BJ (cell line): ENCODE data around the gene SMARCD1. TPM values are rescaled to one million over a fixed set of nuclear protein-coding genes. Genes with fewer than 3 reads are reported as not detected.

Source experiments
- CTCF ChIA-PET: fragments of 350-600 bp; formaldehyde crosslinking; extraction: SDS; loops from one replicate; lab custom pipeline; 2021; ENCODE audit warnings: antibody characterized with exemption, inconsistent platforms; lab: Yijun Ruan, JAX
- POLR2A ChIA-PET: fragments of 300-600 bp; sonication (Branson Sonifier 250); formaldehyde crosslinking; extraction: SDS; loops from one replicate; lab custom pipeline; 2021; ENCODE audit warnings: antibody characterized with exemption; lab: Charles Lee
- DNase-seq: peaks from one replicate; pipeline ENCODE4 v3.0.0-alpha.2; 2011; ENCODE audit warnings: low read depth
- H3K27me3 ChIP-seq: 2 replicates; pipeline ENCODE4 v1.6.0; 2011; ENCODE audit warnings: low read length; ENCODE audit not compliant: control insufficient read depth, insufficient read depth
- H3K36me3 ChIP-seq: 2 replicates; pipeline ENCODE4 v1.5.1; 2011; ENCODE audit warnings: low read length; ENCODE audit not compliant: control insufficient read depth, insufficient read depth
- H3K4me3 ChIP-seq: 2 replicates; pipeline ENCODE4 v1.5.1; 2011; ENCODE audit warnings: low read depth, mild to moderate bottlenecking, control low read depth, low read length
- polyA plus RNA-seq: library from polyadenylated mRNA; depleted of rRNA; stranded (reverse); fragments of >200 nt; gene quantifications from 2 replicates; pipeline ENCODE4 v1.2.3, GENCODE V29; 2011
- TF ChIP-seq, protein P1 (sequence below): IDR thresholded peaks from 2 replicates; pipeline ENCODE4 v1.5.1; 2011; ENCODE audit warnings: low read depth, mild to moderate bottlenecking, control low read depth, inconsistent platforms, low read length, moderate library complexity; ENCODE audit not compliant: insufficient read depth

The SMARCD1 gene
- polyA plus RNA-seq, 1 experiment = 56.0 TPM

DNA sequence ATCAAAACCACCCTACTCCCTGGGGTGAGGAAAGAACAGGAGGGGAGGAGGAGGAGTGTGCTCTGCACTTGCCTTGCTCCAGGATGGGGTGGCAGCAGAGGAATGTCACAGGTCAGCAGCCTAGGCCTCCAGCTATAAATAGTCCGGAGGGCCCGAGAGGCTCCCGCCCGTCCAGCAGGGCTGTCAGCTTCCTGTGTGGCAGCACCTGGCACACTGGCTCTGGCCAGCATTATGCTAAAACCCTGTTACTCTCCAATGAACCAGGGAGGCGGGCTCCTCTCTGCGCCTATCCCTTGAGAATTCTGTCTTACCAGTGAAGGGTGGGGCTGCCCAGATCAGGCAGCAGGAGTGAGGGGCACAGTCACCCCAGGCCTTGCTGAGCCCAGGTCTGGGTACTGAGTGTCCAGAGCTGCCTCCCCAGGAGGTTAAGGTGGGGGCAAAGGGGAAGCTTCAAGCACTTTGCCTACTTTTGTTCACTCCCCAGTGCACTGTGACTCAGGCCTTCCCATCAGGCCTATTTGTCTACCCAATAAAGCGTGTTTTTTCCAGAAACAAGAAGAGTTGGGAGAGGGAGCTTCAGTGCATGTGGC, 25.7 kb downstream of the SMARCD1 start:
- no peaks in the 10 kb centered on the region for H3K27me3 ChIP-seq
- no peak for DNase-seq
- ChIA-PET CTCF (interaction anchor here (0.6 to 5.2 kb wide), 41 partner anchors 9 to 430 kb away, joined by 3 to 62 read pairs (median 5); partner anchors contain the start of genes CERS5 and GPD1), POLR2A (interaction anchor here (0.5 to 3.0 kb wide), 4 partner anchors 26 to 59 kb away, joined by 3 to 8 read pairs (median 4); partner anchors contain the start of genes CERS5 and SMARCD1)
- TF ChIP-seq, protein P1, sequence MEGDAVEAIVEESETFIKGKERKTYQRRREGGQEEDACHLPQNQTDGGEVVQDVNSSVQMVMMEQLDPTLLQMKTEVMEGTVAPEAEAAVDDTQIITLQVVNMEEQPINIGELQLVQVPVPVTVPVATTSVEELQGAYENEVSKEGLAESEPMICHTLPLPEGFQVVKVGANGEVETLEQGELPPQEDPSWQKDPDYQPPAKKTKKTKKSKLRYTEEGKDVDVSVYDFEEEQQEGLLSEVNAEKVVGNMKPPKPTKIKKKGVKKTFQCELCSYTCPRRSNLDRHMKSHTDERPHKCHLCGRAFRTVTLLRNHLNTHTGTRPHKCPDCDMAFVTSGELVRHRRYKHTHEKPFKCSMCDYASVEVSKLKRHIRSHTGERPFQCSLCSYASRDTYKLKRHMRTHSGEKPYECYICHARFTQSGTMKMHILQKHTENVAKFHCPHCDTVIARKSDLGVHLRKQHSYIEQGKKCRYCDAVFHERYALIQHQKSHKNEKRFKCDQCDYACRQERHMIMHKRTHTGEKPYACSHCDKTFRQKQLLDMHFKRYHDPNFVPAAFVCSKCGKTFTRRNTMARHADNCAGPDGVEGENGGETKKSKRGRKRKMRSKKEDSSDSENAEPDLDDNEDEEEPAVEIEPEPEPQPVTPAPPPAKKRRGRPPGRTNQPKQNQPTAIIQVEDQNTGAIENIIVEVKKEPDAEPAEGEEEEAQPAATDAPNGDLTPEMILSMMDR = no peak
- H3K4me3 ChIP-seq = no peak overlapping the region
- H3K36me3 ChIP-seq = no peaks in the 10 kb centered on the region

DNA sequence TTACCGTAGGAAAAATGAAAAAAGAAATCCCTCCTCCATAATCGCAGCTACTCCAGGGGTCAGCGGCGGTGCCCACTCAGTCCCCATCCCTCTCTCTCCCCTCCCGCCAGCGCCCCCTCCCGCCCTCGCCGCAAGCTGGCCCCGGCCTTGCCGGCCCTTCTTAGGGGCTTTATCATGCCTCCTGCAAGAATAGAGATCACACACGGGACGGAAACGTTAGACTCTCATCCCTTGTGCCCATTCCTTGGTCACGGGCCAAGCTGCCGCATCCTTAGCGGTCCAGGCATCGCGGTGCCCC, 26.2 kb downstream of the SMARCD1 start:
- peak overlapping the region; percentile 23 for H3K4me3 ChIP-seq
- ChIA-PET POLR2A (interaction anchor here (0.9 to 3.0 kb wide), 3 partner anchors 26 to 56 kb away, joined by 3 to 8 read pairs (median 5); partner anchors contain the start of genes CERS5 and SMARCD1), CTCF (interaction anchor here (0.6 to 5.2 kb wide), 48 partner anchors 9 to 1112 kb away, joined by 3 to 62 read pairs (median 4); partner anchors contain the start of genes CERS5 and GPD1)
- TF ChIP-seq, protein P1 = no peak
- H3K36me3 ChIP-seq = no peaks in the 10 kb centered on the region
- H3K27me3 ChIP-seq = no peaks in the 10 kb centered on the region
- DNase-seq = no peak

GRCh38 chr12:50111693-50112455, 26.7 kb downstream of the SMARCD1 start, which contains the start of gene COX14:
Gene COX14, plus strand, starts transcription at chr12:50112236. Its CDS starts 7,808 bp downstream, at chr12:50120044.
- CTCF ChIA-PET = interaction anchor here (0.6 to 5.2 kb wide), 49 partner anchors 9 to 1112 kb away, joined by 3 to 62 read pairs (median 4); partner anchors contain the start of genes CERS5, GPD1 and SMARCD1
- TF ChIP-seq, protein P1 = peak; percentile 98

GRCh38 chr12:50112456-50113218, 27.5 kb downstream of the SMARCD1 start:
- TF ChIP-seq, protein P1 = no peak
- peak overlapping the region; percentile 100 for H3K4me3 ChIP-seq
- POLR2A ChIA-PET = interaction anchor here (1.1 to 3.0 kb wide), 2 partner anchors 28 to 73 kb away, joined by 4 to 8 read pairs; partner anchors contain the start of gene SMARCD1
- no peaks in the 10 kb centered on the region for H3K27me3 ChIP-seq
- DNase-seq = no peak
- CTCF ChIA-PET = interaction anchor here (1.1 to 5.2 kb wide), 25 partner anchors 8 to 215 kb away, joined by 3 to 62 read pairs (median 10); partner anchors contain the start of genes CERS5, GPD1 and SMARCD1
- peaks cover 2% of the 10 kb centered on the region for H3K36me3 ChIP-seq

More at GRCh38 chr12:50111693-50112455, 26.7 kb downstream of the SMARCD1 start, which contains the start of gene COX14:
- no peaks in the 10 kb centered on the region for H3K27me3 ChIP-seq
- peaks cover 2% of the 10 kb centered on the region; the same call in 1 of the 2 replicates for H3K36me3 ChIP-seq
- peak within 1 kb of the TSS; percentile 100 for H3K4me3 ChIP-seq
- DNase-seq = peak; percentile 98
- POLR2A ChIA-PET = interaction anchor here (0.9 to 3.0 kb wide), 4 partner anchors 27 to 74 kb away, joined by 3 to 8 read pairs (median 4); partner anchors contain the start of genes CERS5 and SMARCD1
